MCF 10A (cell line): ENCODE measurements around the gene PSMD7. TPM values are rescaled to one million over a fixed set of nuclear protein-coding genes. Genes with fewer than 3 reads are reported as not detected.

Source experiments
- BruUV-seq: library from RNA; stranded (reverse); fragments of 400-500 nt; replicated peaks from 2 replicates; lab custom pipeline; 2021; lab: Mats Ljungman, UMichigan
- CTCF ChIA-PET: fragments of 300-600 bp; sonication (Branson Sonifier 250); formaldehyde crosslinking; extraction: SDS; loops from one replicate; lab custom pipeline; 2021; ENCODE audit warnings: antibody characterized with exemption, inconsistent platforms; lab: Yijun Ruan, JAX
- POLR2A ChIA-PET: fragments of 300-600, 350-650 bp; sonication (Branson Sonifier 250); formaldehyde crosslinking; extraction: SDS; loops from one replicate; lab custom pipeline; 2020; ENCODE audit warnings: antibody characterized with exemption, inconsistent platforms; lab: Yijun Ruan, JAX
- DNase-seq: peaks from one replicate; pipeline ENCODE4 v3.0.0-alpha.2; 2018; ENCODE audit not compliant: unreplicated experiment
- H3K27ac Mint-ChIP-seq: one replicate; pipeline ENCODE4 v1.8.0; 2022; ENCODE audit warnings: mild to moderate bottlenecking, low read depth, mixed read lengths; ENCODE audit not compliant: unreplicated experiment
- H3K27me3 Mint-ChIP-seq: one replicate; pipeline ENCODE4 v1.8.0; 2022; ENCODE audit warnings: mixed read lengths; ENCODE audit not compliant: insufficient read depth, unreplicated experiment
- H3K36me3 Mint-ChIP-seq: one replicate; pipeline ENCODE4 v1.8.0; 2022; ENCODE audit warnings: mild to moderate bottlenecking, moderate library complexity, mixed read lengths; ENCODE audit not compliant: insufficient read depth, unreplicated experiment
- H3K4me1 Mint-ChIP-seq: one replicate; pipeline ENCODE4 v1.8.0; 2022; ENCODE audit warnings: mixed read lengths; ENCODE audit not compliant: insufficient read depth, unreplicated experiment
- H3K4me3 Mint-ChIP-seq: one replicate; pipeline ENCODE4 v1.8.0; 2022; ENCODE audit warnings: mild to moderate bottlenecking, moderate library complexity, mixed read lengths; ENCODE audit not compliant: unreplicated experiment
- H3K9me3 Mint-ChIP-seq: one replicate; pipeline ENCODE4 v1.8.0; 2022; ENCODE audit warnings: mixed read lengths; ENCODE audit not compliant: unreplicated experiment
- CTCF ChIP-seq: fragments of 200-600 bp; IDR thresholded peaks from one replicate; pipeline ENCODE4 v1.8.0; 2022; ENCODE audit warnings: antibody characterized with exemption, mild to moderate bottlenecking; ENCODE audit not compliant: unreplicated experiment
- intact Hi-C: fragments of 100-400 bp; cut with micrococcal nuclease; formaldehyde crosslinking; loops from 2 replicates; pipeline ENCODE4 v1.14.1; 2022
- total RNA-seq: library from RNA; stranded (reverse); gene quantifications from 2 replicates; pipeline ENCODE4 v1.2.3, GENCODE V29; 2022

Gene PSMD7
- total RNA-seq, 1 experiment from 2014 or later, result 141 TPM

DNA sequence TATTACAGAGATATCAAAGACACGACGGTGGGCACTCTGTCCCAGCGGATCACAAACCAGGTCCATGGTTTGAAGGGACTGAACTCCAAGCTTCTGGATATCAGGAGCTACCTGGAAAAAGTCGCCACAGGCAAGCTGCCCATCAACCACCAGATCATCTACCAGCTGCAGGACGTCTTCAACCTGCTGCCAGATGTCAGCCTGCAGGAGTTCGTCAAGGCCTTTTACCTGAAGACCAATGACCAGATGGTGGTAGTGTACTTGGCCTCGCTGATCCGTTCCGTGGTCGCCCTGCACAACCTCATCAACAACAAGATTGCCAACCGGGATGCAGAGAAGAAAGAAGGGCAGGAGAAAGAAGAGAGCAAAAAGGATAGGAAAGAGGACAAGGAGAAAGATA lies 8.7 kb downstream of the PSMD7 start:
- H3K27me3 Mint-ChIP-seq, result no peaks in the 10 kb centered on the region
- no peak overlapping the region for H3K4me3 Mint-ChIP-seq
- H3K27ac Mint-ChIP-seq, result no peak overlapping the region
- DNase-seq, result no peak
- H3K4me1 Mint-ChIP-seq, result no peaks in the 10 kb centered on the region
- ChIA-PET CTCF (interaction anchor here (0.6 to 2.8 kb wide), 8 partner anchors 8 to 427 kb away, joined by 3 to 14 read pairs (median 4); no protein-coding TSS in a partner anchor), POLR2A (interaction anchor here (1.6 to 2.3 kb wide), 3 partner anchors 9 to 13 kb away, joined by 4 to 19 read pairs (median 8); partner anchors contain the start of gene PSMD7)
- BruUV-seq, result no TSS peak
- no peak for TF ChIP-seq CTCF
- no peaks in the 10 kb centered on the region for H3K9me3 Mint-ChIP-seq
- intact Hi-C loops, result loop anchor here (10.0 kb wide), 1 partner anchor 560 kb away; no protein-coding TSS in a partner anchor
- H3K36me3 Mint-ChIP-seq, result peaks cover 73% of the 10 kb centered on the region

- ChIA-PET CTCF (interaction anchor here (0.5 to 1.3 kb wide), 6 partner anchors 11 to 427 kb away, joined by 3 to 5 read pairs (median 4); no protein-coding TSS in a partner anchor), POLR2A (interaction anchor here (0.5 to 4.5 kb wide), 7 partner anchors 9 to 263 kb away, joined by 3 to 20 read pairs (median 5); partner anchors contain the start of gene PSMD7)
- no TSS peak for BruUV-seq
- no peaks in the 10 kb centered on the region for H3K9me3 Mint-ChIP-seq
- H3K27me3 Mint-ChIP-seq, result no peaks in the 10 kb centered on the region
- peaks cover 64% of the 10 kb centered on the region for H3K36me3 Mint-ChIP-seq
- no peaks in the 10 kb centered on the region for H3K4me1 Mint-ChIP-seq
- intact Hi-C loops, result loop anchor here (10.0 kb wide), 1 partner anchor 559 kb away; no protein-coding TSS in a partner anchor
- H3K27ac Mint-ChIP-seq, result no peak overlapping the region
- no peak for TF ChIP-seq CTCF
- no peak overlapping the region for H3K4me3 Mint-ChIP-seq
- DNase-seq, result no peak
These were observed 9.6 kb downstream of the PSMD7 start for GRCh38 chr16:74305978-74306784.

DNA sequence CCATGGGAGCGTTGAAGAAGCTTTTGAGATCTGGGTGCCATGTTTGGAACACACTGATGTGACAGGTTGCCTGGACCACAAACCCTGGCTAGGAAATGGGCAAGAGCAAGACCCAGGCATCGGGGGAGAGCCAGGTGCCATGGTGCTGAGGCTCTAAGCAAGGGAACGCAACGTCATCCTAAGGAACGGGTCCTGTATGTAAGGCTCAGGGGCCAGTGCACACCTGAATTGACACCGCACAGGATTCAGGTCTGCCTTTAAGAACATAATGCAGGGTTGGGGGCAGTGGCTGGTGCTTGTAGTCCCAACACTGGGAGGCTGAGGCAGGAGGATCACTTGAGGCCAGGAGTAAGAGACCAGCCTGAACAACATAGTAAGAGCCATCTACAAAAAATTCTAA lies 10.8 kb downstream of the PSMD7 start:
- H3K4me1 Mint-ChIP-seq, result no peaks in the 10 kb centered on the region
- intact Hi-C loops, result loop anchor here (10.0 kb wide), 1 partner anchor 557 kb away; no protein-coding TSS in a partner anchor
- ChIA-PET CTCF (interaction anchor here (1.1 to 4.4 kb wide), 3 partner anchors 10 to 14 kb away, joined by 5 to 26 read pairs (median 5); partner anchors contain the start of gene PSMD7), POLR2A (interaction anchor here (4.5 kb wide), 1 partner anchor 10 kb away, joined by 20 read pairs; the partner anchor contains the start of gene PSMD7)
- H3K9me3 Mint-ChIP-seq, result no peaks in the 10 kb centered on the region
- H3K36me3 Mint-ChIP-seq, result peaks cover 52% of the 10 kb centered on the region
- no peaks in the 10 kb centered on the region for H3K27me3 Mint-ChIP-seq
- no peak for DNase-seq
- no TSS peak for BruUV-seq
- no peak for TF ChIP-seq CTCF
- no peak overlapping the region for H3K4me3 Mint-ChIP-seq
- no peak overlapping the region for H3K27ac Mint-ChIP-seq
